ENCODE data around the gene MROH8. TPM values are rescaled to one million over a fixed set of nuclear protein-coding genes. Genes with fewer than 3 reads are reported as not detected.
"Not testable (repeated sequence)": the region's sequence is repeated elsewhere in the genome, so short reads cannot be mapped to it uniquely, and the experiment has no call there.

The MROH8 gene
- polyA plus RNA-seq, 10 donors = 3.8 to 6.0 (median 4.7) TPM

- DNase-seq = peak; percentile 88 to 97 (median 92)
These were observed 83.5 kb downstream of the MROH8 start, which contains the start of gene RBL1 for GRCh38 chr20:37095599-37096414. Gene RBL1, minus strand, starts transcription at chr20:37095997. Its CDS starts 69 bp downstream, at chr20:37095928.

DNA sequence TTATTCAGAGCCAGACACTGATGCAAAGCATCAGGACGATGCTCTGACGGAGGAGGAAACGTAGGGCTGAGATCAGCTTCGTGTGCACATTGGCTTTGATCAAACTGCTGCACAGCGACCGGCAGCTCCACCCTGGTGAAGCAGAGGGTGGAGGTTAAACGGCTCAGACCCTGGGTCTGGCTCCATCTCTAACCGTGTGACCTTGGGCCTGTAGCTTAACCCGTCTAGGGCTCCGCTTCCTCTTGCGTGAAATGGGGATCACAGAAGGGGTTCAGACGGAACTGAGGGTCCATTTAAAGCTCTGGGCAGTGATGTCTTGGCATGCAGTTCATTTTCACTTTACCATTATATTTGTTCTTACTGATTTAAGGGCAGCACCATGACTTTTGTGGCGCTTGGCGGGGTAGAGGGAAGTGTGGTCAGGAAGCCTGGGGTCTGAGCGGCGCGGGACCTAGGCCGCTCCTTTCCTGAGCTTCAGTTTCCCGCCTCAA is 84.2 kb downstream of the MROH8 start:
- peak in 2 of 3 donors; percentile 1 to 6 for DNase-seq

DNA sequence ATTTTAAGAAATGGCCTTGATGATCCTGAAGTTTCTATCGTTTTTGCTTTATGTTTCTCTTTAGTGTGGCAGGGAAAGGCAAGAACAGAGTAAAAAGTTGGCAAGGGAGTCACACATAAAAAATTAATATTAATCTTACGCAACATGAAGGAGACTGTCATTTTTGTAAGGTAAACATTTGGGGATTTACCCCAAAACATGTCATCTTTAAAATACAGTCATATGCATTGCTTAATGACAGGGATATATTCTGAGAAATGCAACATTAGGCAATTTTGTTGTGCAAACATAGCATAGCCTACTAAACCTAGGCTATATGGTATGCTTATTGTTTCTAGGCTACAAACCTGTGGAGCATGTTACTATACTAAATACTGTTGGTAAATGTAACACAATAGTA is 88.9 kb downstream of the MROH8 start:
- DNase-seq = no peak

DNA sequence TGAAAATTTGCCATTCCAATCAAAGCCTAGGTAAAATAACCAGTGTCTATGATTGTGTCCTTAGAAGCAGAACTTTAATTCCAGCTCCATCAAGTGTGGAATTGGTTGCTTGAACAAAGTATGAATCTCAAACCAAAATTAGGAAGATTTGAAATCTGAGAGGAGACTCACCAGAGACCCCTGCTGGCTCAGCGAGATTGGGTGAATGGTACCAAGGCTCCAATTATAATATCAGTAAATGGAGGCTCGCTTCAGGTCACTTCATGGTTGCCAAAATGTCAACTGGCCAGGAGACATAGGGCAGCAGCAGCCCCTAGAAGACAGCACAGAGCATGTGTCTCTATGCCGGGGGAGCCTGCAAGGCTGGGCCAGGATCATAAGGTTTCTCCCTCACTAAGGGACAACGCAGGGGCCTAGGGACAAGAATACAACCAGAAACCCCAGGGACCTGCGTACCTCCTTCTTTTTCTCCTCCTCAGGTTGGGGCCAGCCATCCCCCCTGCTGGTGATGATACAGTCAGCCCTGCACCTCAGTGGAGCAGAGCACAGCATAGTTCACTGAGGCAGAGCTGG is 97.5 kb downstream of the MROH8 start:
- DNase-seq = no peak

GRCh38 chr20:37077009-37077408 is 102.3 kb downstream of the MROH8 start:
- no peak for DNase-seq

GRCh38 chr20:37075932-37076685 is 103.2 kb downstream of the MROH8 start:
- DNase-seq = no peak

DNA sequence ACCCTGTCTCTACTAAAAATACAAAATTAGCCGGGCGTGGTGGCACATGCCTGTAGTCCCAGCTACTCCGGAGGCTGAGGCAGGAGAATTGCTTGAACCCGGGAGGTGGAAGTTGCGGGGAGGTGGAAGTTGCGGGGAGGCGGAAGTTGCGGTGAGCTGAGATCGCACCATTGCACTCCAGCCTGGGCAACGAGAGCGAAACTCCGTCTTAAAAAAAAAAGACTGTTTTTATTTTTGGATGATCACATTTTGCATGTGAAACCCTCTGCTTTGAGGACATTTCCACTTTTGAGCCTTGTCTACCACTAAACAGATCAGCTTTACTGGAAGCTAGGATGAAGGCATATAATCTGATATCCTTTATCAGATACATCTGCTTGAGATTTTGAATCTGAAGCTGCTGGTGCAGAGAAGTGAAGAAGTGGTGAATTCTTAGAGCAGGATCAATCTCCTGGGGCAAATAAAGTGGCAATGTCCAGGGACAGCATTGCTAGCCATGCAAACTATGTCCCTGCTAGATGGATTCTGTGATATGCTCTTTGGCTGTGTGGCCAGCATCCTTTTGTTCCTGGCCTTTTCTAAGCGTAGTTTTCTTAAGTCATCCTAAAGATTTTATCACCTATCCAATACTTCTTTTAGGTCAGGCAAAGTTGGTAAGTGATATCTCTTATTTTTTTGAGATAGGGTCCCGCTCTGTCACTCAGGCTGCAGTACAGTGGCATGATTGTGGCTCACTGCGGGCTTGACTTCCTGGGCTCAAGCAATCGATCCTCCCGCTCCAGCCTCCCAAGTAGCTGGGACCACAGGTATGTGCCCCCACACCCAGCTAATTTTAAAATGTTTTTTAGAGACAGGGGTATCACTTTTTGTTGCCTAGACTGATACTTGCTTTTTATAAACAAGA is 106.8 kb downstream of the MROH8 start:
- no peak for DNase-seq

GRCh38 chr20:37071481-37071911 is 107.9 kb downstream of the MROH8 start:
- no peak for DNase-seq

- not testable (repeated sequence) for DNase-seq
These were observed 109.8 kb downstream of the MROH8 start for GRCh38 chr20:37069563-37069962.

DNA sequence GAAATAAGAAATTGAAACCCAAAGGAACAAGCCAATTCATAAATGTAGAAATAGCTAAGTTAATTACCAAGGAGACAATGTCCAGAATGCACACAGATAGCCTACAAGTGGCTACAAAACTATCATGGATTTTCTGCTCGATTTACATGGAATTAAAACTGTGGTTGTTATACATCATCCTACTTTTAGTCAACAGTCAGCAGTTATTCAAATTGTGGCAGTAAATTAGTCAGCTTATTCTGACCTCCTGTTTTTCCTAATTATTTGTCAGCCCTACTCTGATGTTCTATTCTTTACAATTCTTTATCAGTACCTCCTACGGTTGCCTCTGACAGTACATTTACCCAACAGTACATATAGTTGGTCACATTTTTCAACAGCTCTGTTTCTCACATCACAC is 113.2 kb downstream of the MROH8 start:
- DNase-seq = no peak

DNA sequence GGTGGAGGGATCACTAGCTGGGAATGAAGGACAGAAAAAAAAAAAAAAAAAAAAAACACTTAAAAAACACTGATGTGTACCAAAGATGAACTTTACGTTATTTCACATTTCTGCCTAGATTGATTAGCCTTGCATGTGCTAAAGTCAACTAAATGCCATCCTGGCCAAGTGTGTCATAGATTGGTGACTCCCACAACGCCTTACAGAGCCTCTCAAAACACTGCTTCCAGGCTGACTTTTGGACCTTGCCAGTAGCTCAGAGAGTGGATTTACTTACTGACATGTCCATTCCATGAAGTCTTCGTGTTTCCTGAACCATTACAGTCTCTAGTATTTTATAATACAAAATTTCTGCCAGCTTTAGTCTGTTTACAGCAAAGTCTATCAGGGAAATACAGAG is 124.1 kb downstream of the MROH8 start:
- DNase-seq = no peak

DNA sequence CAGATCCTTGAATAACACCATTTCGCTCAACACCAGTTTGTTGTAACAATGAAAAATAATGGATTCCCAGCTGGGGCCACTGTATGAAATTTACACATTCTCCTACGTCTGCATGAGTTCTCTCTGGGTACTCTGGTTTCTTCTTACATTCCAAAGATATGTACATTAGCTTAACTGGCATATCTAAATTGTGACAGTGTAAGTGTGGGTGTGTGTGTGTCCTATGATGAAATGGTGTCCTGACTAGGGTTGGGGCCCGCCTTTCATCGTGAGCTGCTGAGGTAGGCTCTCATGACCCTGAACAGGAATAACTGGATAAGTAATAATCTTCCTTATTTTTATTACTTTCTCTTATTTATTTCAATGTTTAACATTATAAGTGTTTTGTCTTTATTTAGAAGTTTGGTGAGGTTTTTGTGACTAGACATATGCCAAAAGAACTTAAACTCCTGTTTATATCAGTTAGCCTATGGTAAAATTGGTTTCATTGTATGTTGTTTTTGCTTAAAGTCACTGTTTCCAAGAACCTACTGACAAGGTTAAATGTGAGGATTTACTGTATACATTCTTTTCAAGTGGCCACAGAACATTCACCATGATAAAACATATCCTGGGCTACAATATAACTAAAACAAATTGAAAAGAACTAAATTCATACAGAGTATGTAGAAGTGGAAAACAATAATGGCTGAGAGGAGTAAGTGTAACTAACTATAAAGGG is 126.0 kb downstream of the MROH8 start:
- no peak for DNase-seq

Other genes starting within 250 kb of the MROH8 start
- gene SAMHD1, start 227.8 kb downstream of the MROH8 start, polyA plus RNA-seq (ENCODE audit: insufficient read length in 10 of 10) = 10 to 100 TPM; 21.4 to 45.8 (median 29.8) TPM
- gene RBL1, start 83.6 kb downstream of the MROH8 start, polyA plus RNA-seq (ENCODE audit: insufficient read length in 10 of 10) = 1 to 10 TPM; 6.0 to 9.7 (median 8.0) TPM
- gene RPN2, start 218 bp downstream of the MROH8 start, polyA plus RNA-seq (ENCODE audit: insufficient read length in 10 of 10) = 100 to 1,000 TPM; 135 to 211 (median 166) TPM
- gene GHRH, start 82.3 kb upstream of the MROH8 start, polyA plus RNA-seq (ENCODE audit: insufficient read length in 10 of 10) = not detected
- gene MANBAL, start 110.1 kb upstream of the MROH8 start, polyA plus RNA-seq (ENCODE audit: insufficient read length in 10 of 10) = 10 to 100 TPM; 30.0 to 44.3 (median 34.7) TPM
- 10 to 100 TPM; 11.8 to 18.7 (median 14.2) TPM for gene SRC, start 166.6 kb upstream of the MROH8 start, polyA plus RNA-seq (ENCODE audit: insufficient read length in 10 of 10)

Data from muscle of back (tissue), 11 donors.